Cardiac atrium fibroblast (primary cell): ENCODE measurements around the gene CREBZF. TPM values are rescaled to one million over a fixed set of nuclear protein-coding genes. Genes with fewer than 3 reads are reported as not detected.

Source experiments
- total RNA-seq: library from RNA; depleted of rRNA; stranded (reverse); fragments of >200 nt; gene quantifications from 2 replicates; pipeline ENCODE4 v1.2.3, GENCODE V29; 2015

Gene CREBZF, protein sequence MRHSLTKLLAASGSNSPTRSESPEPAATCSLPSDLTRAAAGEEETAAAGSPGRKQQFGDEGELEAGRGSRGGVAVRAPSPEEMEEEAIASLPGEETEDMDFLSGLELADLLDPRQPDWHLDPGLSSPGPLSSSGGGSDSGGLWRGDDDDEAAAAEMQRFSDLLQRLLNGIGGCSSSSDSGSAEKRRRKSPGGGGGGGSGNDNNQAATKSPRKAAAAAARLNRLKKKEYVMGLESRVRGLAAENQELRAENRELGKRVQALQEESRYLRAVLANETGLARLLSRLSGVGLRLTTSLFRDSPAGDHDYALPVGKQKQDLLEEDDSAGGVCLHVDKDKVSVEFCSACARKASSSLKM
- total RNA-seq = 20.3 and 21.7 TPM in 2 replicates

DNA sequence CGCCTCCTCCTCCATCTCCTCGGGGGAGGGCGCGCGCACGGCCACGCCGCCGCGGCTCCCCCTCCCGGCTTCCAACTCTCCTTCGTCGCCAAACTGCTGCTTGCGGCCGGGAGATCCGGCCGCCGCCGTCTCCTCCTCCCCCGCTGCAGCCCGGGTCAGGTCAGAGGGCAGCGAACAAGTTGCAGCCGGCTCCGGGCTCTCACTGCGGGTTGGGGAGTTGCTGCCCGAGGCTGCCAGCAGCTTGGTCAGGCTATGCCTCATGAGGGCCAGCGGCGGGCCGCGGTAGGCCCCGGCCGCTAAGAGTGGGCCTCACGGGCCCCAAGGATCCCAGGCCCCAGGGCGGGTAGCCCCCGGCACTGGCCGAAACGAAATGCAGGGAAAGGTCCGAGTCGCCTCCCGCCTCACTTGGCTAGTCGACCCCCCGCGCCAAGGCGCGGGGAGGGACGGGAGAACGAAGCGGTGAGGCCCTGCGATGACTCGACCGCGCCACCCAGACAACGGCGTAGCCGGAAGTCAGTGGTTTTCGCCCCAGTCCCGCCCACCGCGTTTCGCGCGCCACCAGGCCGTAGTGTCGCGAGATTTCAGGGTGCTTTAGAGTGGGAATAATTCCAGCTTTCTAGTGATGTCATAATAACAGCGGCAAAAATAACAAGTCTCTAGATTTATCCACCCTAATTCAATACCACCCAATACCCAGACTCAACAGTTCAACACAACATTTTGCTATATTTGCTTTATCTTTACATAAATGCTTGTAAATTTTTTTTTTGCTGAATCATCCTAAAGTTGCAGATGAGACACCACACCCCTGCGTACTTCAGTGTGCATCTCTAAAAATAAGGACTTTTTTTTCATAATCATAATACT lies at the start of gene CREBZF:
TSS of gene CREBZF (minus strand) at position 515 of the 867 bp plus-strand sequence. CDS start at position 261, 254 bp downstream.

DNA sequence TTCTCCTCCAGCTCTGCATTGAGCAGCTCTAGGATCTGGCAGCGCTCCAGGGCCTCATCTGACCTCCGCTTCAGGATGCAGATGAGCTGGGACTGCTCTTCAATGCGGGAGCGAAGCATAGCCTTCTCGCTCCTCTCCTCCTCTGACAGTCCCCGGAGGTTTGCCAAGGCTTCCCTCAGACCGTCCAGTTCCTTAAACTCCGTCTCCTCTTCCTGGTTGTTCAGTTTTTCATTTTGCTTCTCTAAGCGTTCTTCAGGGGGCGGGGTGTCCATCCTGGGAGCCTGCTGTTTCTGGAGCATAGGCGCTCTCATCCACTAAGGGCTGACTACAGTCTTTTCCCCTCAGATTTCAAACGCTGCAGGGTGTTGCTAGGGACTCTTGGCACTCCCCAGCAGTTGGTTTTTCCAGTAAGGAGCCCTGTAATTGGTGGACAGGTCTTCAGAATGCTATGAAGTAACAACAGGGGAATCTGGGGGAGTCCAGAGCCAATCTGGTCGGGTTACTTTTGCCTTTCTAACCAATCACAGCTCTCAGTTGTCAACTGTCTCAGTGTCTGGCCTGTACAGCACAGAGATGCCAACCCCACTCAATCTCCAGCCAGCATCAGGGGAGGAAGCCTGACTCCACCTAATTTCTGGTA lies 21.0 kb upstream of the CREBZF start, which contains the start of gene CCDC89:
TSS of gene CCDC89 (minus strand) at position 376 of the 640 bp plus-strand sequence. CDS start at position 311, 65 bp downstream.

DNA sequence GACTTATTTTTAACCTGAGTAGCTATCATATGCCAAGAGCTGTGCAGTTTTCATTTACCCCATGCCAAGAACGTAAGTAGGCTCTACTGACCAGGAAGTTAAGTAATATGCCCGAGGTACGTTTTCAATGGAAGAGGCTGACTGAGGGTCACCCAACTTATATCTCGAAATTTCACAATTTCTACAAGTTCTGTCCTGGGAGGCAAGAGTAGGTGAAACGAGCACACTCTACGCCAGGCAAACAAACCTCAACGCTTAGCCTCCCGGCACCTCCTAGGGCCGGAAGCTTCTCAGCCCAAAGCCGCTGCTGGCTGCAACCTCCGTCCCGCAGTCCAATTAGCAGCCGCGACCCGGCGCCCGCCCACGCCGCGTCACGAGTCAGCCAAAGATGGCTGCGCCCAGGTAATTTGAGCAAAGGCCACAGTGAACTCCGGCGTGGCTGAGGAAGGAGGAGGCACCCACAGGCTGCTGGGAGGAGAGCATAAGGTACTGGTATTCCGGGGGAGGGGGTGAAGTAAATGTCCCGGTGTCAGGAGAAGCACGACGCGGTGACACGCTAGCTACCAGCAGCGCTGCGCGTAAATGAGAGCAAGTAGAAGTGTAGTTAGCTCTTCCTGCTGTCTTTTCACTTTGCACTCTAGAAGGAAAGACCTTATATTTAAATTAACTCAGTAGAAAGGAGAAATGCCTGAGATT lies 17.2 kb downstream of the CREBZF start, which contains the start of gene TMEM126A:
TSS of gene TMEM126A (plus strand) at position 364 of the 696 bp plus-strand sequence. CDS start 2,289 bp downstream, outside the sequence.

DNA sequence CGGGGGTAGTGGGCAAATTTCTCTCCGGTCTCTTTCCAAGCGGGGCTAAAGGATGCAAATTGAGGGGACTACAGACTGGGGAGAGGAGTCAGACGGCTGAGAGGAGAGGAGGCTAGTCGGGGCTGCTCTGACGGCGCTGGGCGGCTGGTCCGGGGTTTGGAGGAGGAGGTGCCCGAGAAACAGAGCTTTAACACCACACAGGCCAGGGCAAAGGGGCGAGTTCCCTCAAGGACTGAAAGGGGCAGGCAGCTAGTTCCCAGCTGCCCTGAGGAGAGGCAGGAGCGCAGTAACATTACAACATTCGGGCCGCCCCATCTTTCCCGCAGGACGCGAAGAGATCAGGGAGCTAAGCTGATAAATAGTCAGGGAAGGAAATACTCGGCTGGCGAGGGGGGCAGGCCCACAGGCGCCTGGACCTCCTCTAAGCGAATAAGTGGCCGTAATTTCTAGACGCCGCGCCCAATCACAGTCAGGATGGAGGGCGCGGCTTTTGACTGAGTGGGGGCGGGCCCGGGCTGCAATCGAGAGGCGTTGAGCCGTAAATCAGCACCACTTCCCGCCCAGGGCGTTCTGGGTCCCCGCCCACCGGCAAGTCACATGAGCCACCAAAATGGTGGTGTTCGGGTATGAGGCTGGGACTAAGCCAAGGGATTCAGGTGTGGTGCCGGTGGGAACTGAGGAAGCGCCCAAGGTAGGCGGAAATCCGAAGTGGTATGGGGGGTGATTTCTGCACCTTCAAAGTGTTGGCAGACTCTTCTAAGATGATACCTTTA lies 36.7 kb downstream of the CREBZF start, which contains the start of gene TMEM126B:
TSS of gene TMEM126B (plus strand) at position 596 of the 773 bp plus-strand sequence. CDS start at position 611, 15 bp downstream.

DNA sequence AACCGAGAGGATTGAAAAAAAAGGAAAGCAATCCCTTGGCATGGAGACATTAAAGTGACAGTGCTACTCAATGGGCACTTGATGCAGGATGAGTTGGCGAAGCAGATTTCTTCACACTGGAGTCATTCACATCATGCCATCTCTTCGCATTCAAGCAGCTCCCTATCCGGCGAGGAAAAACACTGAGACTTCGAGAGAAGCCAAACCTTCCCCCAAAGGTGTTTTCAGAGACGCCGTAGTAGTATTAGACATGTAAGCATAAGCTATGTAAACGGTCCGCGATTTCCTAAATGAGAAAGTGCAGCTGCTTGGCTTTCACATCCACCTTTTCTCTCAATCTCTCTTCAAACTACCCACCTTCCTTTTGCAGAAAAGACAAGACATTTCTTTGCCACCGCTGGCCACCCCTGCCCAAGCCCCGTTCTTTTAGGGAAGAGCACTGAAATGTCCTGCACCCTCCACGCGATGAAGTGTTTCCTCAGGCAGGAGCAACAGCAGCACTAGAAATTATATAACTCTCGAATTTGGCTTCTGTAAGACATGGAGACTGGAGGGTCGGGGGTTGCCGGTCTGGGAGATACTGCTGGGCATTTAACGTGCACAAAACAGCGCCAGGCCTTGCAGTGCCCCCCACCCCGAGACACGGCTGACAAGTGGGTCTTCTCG lies 37.5 kb downstream of the CREBZF start, which contains the start of gene DLG2:
TSS of gene DLG2 (minus strand) at position 13 of the 666 bp plus-strand sequence.

Other genes starting within 250 kb of the CREBZF start
- not detected in 2 replicates for gene DLG2, start 37.8 kb downstream of the CREBZF start, total RNA-seq
- gene TMEM126B, start 36.5 kb downstream of the CREBZF start, total RNA-seq = 47.8 and 51.0 TPM in 2 replicates
- 27.4 and 35.7 TPM in 2 replicates for gene TMEM126A, start 17.2 kb downstream of the CREBZF start, total RNA-seq
- 1.3 and 5.3 TPM in 2 replicates for gene CCDC89, start 21.1 kb upstream of the CREBZF start, total RNA-seq
- 10.7 and 12.6 TPM in 2 replicates for gene SYTL2, start 146.0 kb upstream of the CREBZF start, total RNA-seq
- not detected in 2 replicates for gene CCDC83, start 190.3 kb upstream of the CREBZF start, total RNA-seq